Measurements from ENCODE around the gene S1PR4.
A peak's percentile ranks its signal among the peaks of the same experiment; 100 is the strongest.
"Not testable (repeated sequence)": the region's sequence is repeated elsewhere in the genome, so short reads cannot be mapped to it uniquely, and the experiment has no call there.

S1PR4 gene

DNA sequence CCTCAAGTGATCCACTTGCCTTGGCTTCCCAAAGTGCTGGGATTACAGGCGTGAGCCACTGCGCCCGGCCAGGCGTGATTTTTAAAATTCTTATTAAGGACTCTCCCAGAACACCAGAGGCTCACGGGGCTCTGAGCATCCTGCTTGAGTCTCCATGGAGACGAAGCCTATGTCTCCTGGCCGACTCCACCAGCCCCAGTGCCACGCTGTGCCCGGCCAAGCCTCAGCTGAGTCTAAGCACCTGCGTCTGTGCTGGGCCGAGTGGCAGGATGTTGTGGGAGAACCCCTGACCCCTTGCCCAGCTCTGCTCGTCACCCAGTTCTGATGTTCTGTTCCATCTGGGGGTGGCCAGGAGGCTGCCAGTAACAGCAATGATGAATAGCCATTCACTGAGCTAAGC, 42.0 kb downstream of the S1PR4 start:
- no peak overlapping the region for H3K4me3 ChIP-seq (ENCODE audit: low read depth, low read length)
- TF ChIP-seq, protein P1, sequence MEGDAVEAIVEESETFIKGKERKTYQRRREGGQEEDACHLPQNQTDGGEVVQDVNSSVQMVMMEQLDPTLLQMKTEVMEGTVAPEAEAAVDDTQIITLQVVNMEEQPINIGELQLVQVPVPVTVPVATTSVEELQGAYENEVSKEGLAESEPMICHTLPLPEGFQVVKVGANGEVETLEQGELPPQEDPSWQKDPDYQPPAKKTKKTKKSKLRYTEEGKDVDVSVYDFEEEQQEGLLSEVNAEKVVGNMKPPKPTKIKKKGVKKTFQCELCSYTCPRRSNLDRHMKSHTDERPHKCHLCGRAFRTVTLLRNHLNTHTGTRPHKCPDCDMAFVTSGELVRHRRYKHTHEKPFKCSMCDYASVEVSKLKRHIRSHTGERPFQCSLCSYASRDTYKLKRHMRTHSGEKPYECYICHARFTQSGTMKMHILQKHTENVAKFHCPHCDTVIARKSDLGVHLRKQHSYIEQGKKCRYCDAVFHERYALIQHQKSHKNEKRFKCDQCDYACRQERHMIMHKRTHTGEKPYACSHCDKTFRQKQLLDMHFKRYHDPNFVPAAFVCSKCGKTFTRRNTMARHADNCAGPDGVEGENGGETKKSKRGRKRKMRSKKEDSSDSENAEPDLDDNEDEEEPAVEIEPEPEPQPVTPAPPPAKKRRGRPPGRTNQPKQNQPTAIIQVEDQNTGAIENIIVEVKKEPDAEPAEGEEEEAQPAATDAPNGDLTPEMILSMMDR (conservative IDR thresholded peaks at IDR 0.05; ENCODE audit: low read depth, low read length) = no peak
- no peak for DNase-seq (ENCODE audit: low read depth)

DNA sequence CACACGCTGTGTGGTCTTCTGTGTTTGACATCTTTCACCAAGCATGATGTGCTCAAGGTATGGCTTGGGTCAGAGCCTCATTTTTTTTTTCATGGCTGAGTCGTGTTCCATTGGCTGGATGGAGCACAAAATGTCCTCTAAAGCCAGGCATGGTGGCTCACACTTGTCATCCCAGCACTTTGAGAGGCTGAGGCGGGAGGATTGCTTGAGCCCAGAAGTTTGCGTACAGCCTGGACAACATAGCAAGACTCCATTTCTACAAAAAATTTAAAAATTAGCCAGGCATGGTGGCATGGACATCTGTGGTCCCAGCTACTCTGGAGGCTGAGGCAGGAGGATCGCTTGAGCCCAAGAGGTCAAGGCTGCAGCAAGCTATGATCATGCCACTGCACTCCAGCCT, 43.0 kb downstream of the S1PR4 start:
- DNase-seq (ENCODE audit: low read depth); H3K4me3 ChIP-seq (ENCODE audit: low read depth, low read length): not testable (repeated sequence)

DNA sequence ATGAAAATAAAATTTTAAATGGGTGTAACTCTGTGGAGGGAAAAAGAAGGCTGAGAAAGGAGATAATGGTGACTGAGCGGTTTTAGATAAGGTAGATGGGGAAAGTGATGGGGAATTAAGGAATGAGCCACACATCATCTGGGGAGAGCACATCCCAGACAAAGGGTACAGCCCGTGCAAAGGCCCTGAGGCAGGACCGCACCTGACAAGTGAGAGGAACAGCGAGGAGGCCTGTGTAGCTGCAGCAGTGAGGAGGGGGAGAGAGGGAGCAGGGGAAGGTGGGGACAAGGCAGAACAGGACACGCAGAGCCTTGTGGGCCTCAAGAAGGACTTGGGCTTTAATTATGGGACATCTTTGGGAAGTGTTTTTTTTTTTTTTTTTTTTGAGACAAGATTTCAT, 44.1 kb downstream of the S1PR4 start:
- TF ChIP-seq, protein P1 (conservative IDR thresholded peaks at IDR 0.05; ENCODE audit: low read depth, low read length) = no peak
- no peak overlapping the region for H3K4me3 ChIP-seq (ENCODE audit: low read depth, low read length)

DNA sequence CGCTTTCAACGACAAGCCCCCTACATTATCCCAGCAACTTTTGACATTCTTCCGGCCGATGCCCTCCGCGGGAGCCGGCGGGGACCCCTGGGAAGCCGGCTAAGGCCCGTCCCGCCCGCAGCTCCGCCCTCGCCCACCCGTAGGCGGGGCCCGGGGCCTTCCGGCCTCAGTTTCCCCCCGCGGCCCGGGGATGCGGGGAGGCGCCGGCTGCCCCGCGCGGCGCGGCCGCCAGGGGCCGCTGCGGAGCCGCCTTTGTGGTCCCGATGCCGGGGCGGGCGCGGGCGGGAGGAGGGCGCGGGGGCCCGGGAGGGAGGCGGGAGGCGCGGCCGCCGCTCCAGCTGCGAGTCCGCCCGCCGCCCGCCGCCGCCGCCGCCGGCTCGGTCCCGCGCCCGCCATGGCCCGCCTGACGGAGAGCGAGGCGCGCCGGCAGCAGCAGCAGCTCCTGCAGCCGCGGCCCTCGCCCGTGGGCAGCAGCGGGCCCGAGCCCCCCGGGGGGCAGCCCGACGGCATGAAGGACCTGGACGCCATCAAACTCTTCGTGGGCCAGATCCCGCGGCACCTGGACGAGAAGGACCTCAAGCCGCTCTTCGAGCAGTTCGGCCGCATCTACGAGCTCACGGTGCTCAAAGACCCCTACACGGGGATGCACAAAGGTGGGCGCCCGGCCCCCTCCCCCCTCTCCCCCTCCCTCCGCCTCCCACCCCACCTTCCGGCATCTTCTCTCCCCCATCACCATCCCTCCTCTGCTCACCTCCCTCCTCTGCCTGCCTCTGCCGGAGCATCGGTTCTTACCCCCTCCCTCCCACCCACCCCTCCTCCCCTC, 46.0 kb downstream of the S1PR4 start, which contains the start of gene CELF5:
Gene CELF5 (plus strand): TSS at position 316 of the 823 bp plus-strand sequence. CDS start 79 bp downstream, at position 395.
- H3K4me3 ChIP-seq (ENCODE audit: low read depth, low read length) = no peak within 1 kb of the TSS
- peak; percentile 11 for DNase-seq (ENCODE audit: low read depth)
- TF ChIP-seq, protein P1 (conservative IDR thresholded peaks at IDR 0.05; ENCODE audit: low read depth, low read length) = peak; percentile 21

More for the DNA sequence above, 44.1 kb downstream of the S1PR4 start:
- no peak for DNase-seq (ENCODE audit: low read depth)

DNA sequence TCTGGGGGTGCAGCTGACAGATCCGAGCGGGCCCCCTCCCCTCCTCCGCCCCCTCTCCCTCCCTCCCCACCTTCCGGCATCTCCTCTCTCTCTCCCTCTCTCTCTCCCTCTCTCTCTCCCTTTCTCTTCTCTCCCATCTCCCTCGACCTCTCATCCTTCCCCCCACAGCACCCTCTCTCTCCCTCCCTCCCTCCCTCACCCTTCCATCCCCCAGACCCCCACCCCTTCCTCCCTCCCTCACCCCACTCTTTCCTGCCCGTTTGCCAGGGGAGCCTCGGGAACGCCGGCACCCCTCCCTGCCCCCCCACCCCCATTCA, 46.6 kb downstream of the S1PR4 start:
- DNase-seq (ENCODE audit: low read depth) = no peak
- TF ChIP-seq, protein P1 (conservative IDR thresholded peaks at IDR 0.05; ENCODE audit: low read depth, low read length) = no peak
- H3K4me3 ChIP-seq (ENCODE audit: low read depth, low read length) = no peak overlapping the region

DNA sequence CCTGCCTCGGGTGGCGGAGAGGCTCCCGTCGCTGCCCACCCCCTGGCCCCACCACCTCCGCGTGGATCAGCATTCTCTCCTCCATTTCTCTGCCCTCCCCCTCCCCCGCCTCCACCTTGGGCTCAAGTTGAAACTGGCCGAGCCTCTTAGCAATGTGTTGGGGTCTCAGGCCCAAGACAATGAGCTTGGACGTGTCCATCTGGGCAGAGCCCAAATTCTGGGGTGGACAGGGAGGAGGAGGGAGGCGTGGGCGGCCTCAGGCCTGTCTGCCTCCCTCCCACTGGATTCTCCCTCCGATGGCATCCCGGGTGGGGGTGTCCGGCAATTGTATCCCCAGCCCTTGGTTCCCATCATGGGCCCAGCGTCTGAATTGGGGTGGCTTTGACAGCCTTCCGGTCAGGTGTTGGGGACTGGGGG, 47.1 kb downstream of the S1PR4 start:
- no peak for DNase-seq (ENCODE audit: low read depth)
- TF ChIP-seq, protein P1 (conservative IDR thresholded peaks at IDR 0.05; ENCODE audit: low read depth, low read length) = no peak

DNA sequence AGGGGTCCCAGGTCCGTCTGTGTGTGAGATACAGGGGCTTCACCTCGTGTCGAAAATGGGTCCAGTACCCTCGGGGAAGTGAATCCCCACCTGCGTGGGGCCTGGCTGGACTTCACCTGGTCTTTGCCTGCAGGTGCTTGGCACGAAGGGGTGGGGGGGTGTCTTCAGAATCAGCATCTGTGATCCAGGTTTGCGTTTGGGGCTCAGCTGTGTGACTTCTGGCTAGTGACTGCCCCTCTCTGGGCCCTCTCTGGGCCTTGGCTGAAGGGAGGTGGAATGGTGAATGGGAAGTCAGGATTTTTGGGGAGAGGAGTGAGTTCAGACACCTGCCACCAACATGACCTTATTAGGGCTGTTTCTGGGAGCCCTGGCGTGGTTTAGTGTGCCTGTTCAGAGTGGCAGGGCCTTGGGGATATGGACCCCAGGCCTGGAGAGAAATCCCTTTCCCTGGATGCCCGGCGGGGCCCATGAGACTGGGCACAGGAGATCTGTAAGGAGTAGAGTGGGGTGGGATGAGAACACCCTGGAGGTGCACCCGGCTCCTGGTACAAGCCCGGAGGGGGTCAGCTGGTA, 48.6 kb downstream of the S1PR4 start:
- H3K4me3 ChIP-seq (ENCODE audit: low read depth, low read length) = no peak overlapping the region
- no peak for DNase-seq (ENCODE audit: low read depth)
- TF ChIP-seq, protein P1 (conservative IDR thresholded peaks at IDR 0.05; ENCODE audit: low read depth, low read length) = no peak

More for the DNA sequence above, 47.1 kb downstream of the S1PR4 start:
- H3K4me3 ChIP-seq (ENCODE audit: low read depth, low read length) = no peak overlapping the region
